Effector CD8-positive, alpha-beta T cell (primary cell): ENCODE data around the gene PCDH9.

Source experiments
- DNase-seq: peaks from one replicate; lab custom pipeline; 2025; lab: John Stamatoyannopoulos, UW

The PCDH9 gene

GRCh38 chr13:66528944-66529576 lies 701.1 kb downstream of the PCDH9 start:
- DNase-seq: no peak

- DNase-seq: no peak
Measured at GRCh38 chr13:66528180-66528579, 702.0 kb downstream of the PCDH9 start.

GRCh38 chr13:66520511-66521355 lies 709.4 kb downstream of the PCDH9 start:
- DNase-seq: no peak

GRCh38 chr13:66519259-66519658 lies 710.9 kb downstream of the PCDH9 start:
- no peak for DNase-seq

GRCh38 chr13:66518068-66518467 lies 712.1 kb downstream of the PCDH9 start:
- no peak for DNase-seq

GRCh38 chr13:66513728-66514127 lies 716.4 kb downstream of the PCDH9 start:
- no peak for DNase-seq

- no peak for DNase-seq
Measured at GRCh38 chr13:66509175-66509574, 721.0 kb downstream of the PCDH9 start.

GRCh38 chr13:66508153-66508909 lies 721.8 kb downstream of the PCDH9 start:
- DNase-seq: no peak

- DNase-seq: no peak
Measured at GRCh38 chr13:66506979-66507378, 723.2 kb downstream of the PCDH9 start.

GRCh38 chr13:66506051-66506777 lies 723.9 kb downstream of the PCDH9 start:
- DNase-seq: no peak

- DNase-seq: no peak
Measured at GRCh38 chr13:66503890-66504289, 726.2 kb downstream of the PCDH9 start.

GRCh38 chr13:66501181-66501580 lies 729.0 kb downstream of the PCDH9 start:
- DNase-seq: no peak

- no peak for DNase-seq
Measured at GRCh38 chr13:66492479-66492878, 737.7 kb downstream of the PCDH9 start.

- DNase-seq: no peak
Measured at GRCh38 chr13:66491251-66491650, 738.9 kb downstream of the PCDH9 start.

GRCh38 chr13:66489586-66489985 lies 740.5 kb downstream of the PCDH9 start:
- DNase-seq: no peak

GRCh38 chr13:66489172-66489571 lies 741.0 kb downstream of the PCDH9 start:
- DNase-seq: no peak

GRCh38 chr13:66483712-66484111 lies 746.4 kb downstream of the PCDH9 start:
- DNase-seq: no peak

- no peak for DNase-seq
Measured at GRCh38 chr13:66482836-66483235, 747.3 kb downstream of the PCDH9 start.

- DNase-seq: no peak
Measured at GRCh38 chr13:66477816-66478215, 752.3 kb downstream of the PCDH9 start.

- no peak for DNase-seq
Measured at GRCh38 chr13:66475061-66475460, 755.1 kb downstream of the PCDH9 start.

- no peak for DNase-seq
Measured at GRCh38 chr13:66469745-66470144, 760.4 kb downstream of the PCDH9 start.

- no peak for DNase-seq
Measured at GRCh38 chr13:66468656-66469055, 761.5 kb downstream of the PCDH9 start.
